ENCODE measurements around the gene CENPE.

GRCh38 chr4:103098756-103099440 is 99.2 kb downstream of the CENPE start:
- TF ChIP-seq TAF1 (IDR thresholded peaks at IDR 0.05; ENCODE audit: low read depth, low read length): no peak
- no peak for TF ChIP-seq POLR2AphosphoS5 (IDR thresholded peaks at IDR 0.05; ENCODE audit: low read depth, low read length)
- TF ChIP-seq CTCF (IDR thresholded peaks at IDR 0.05; ENCODE audit: control extremely low read depth in 1 of 3, insufficient read depth in 1 of 3, low read depth in 1 of 3, low read length in 3 of 3): no peak
- no peak for TF ChIP-seq ZNF274 (IDR thresholded peaks at IDR 0.05; ENCODE audit: borderline replicate concordance, extremely low read depth, low read length)
- no peak for TF ChIP-seq CBX5 (IDR thresholded peaks at IDR 0.05; ENCODE audit: low read depth, low read length)

All from H1 (cell line).